Endometrium (tissue), 2 donors: ENCODE data around the gene DKKL1.
"Not testable (repeated sequence)": the region's sequence is repeated elsewhere in the genome, so short reads cannot be mapped to it uniquely, and the experiment has no call there.

Experiments used
- FAIRE-seq: peaks from 2 replicates; lab custom pipeline; 2012; peaks lifted over from hg19 to GRCh38; lab: Jason Lieb, UNC
- donor health status: control.
- donor health status: control.

The DKKL1 gene

GRCh38 chr19:49362048-49362928 lies 1.4 kb upstream of the DKKL1 start, which contains the start of gene TEAD2:
Gene TEAD2 (minus strand): TSS chr19:49362416. CDS start chr19:49360075, 2,341 bp downstream.
- peak; percentile 63 for FAIRE-seq

GRCh38 chr19:49362929-49363267 lies 779 bp upstream of the DKKL1 start:
- FAIRE-seq: no peak

- FAIRE-seq: no peak
These were observed 533 bp downstream of the DKKL1 start for GRCh38 chr19:49364083-49364737.

- no peak for FAIRE-seq
These were observed 2.4 kb downstream of the DKKL1 start for GRCh38 chr19:49366110-49366509.

- FAIRE-seq: no peak
These were observed 5.2 kb downstream of the DKKL1 start for GRCh38 chr19:49368711-49369358.

GRCh38 chr19:49371184-49371583 lies 7.5 kb downstream of the DKKL1 start:
- FAIRE-seq: no peak

GRCh38 chr19:49373174-49373573 lies 9.5 kb downstream of the DKKL1 start:
- FAIRE-seq: not testable (repeated sequence)

GRCh38 chr19:49374665-49375434 lies 11.2 kb downstream of the DKKL1 start:
- FAIRE-seq: no peak

GRCh38 chr19:49378512-49378911 lies 14.8 kb downstream of the DKKL1 start:
- no peak for FAIRE-seq

GRCh38 chr19:49380391-49380790 lies 16.7 kb downstream of the DKKL1 start:
- FAIRE-seq: no peak

GRCh38 chr19:49382639-49383038 lies 19.0 kb downstream of the DKKL1 start:
- FAIRE-seq: no peak

- no peak for FAIRE-seq
These were observed 19.9 kb downstream of the DKKL1 start for GRCh38 chr19:49383599-49383998.

- no peak for FAIRE-seq
These were observed 24.3 kb downstream of the DKKL1 start, which contains the start of gene KASH5 for GRCh38 chr19:49387936-49388372. Gene KASH5 (plus strand): TSS chr19:49388249. CDS start chr19:49390884, 2,635 bp downstream.

GRCh38 chr19:49389406-49389805 lies 25.7 kb downstream of the DKKL1 start:
- no peak for FAIRE-seq

GRCh38 chr19:49390131-49390928 lies 26.7 kb downstream of the DKKL1 start:
- no peak for FAIRE-seq

GRCh38 chr19:49390929-49391359 lies 27.3 kb downstream of the DKKL1 start:
- no peak for FAIRE-seq

- FAIRE-seq: no peak
These were observed 28.1 kb downstream of the DKKL1 start for GRCh38 chr19:49391581-49392399.

- no peak for FAIRE-seq
These were observed 30.2 kb downstream of the DKKL1 start for GRCh38 chr19:49393881-49394280.

- FAIRE-seq: no peak
These were observed 32.1 kb downstream of the DKKL1 start for GRCh38 chr19:49395581-49396407.
